ENCODE results near the gene MTG1.
"Not testable (repeated sequence)": the region's sequence is repeated elsewhere in the genome, so short reads cannot be mapped to it uniquely, and the experiment has no call there.

The MTG1 gene

GRCh38 chr10:133365461-133366129 is 28.4 kb upstream of the MTG1 start:
- DNase-seq (ENCODE audit: low spot score), result no peak
- no peak overlapping the region for H3K27ac ChIP-seq
- no peak overlapping the region for H3K4me3 ChIP-seq
- TF ChIP-seq, protein P1, sequence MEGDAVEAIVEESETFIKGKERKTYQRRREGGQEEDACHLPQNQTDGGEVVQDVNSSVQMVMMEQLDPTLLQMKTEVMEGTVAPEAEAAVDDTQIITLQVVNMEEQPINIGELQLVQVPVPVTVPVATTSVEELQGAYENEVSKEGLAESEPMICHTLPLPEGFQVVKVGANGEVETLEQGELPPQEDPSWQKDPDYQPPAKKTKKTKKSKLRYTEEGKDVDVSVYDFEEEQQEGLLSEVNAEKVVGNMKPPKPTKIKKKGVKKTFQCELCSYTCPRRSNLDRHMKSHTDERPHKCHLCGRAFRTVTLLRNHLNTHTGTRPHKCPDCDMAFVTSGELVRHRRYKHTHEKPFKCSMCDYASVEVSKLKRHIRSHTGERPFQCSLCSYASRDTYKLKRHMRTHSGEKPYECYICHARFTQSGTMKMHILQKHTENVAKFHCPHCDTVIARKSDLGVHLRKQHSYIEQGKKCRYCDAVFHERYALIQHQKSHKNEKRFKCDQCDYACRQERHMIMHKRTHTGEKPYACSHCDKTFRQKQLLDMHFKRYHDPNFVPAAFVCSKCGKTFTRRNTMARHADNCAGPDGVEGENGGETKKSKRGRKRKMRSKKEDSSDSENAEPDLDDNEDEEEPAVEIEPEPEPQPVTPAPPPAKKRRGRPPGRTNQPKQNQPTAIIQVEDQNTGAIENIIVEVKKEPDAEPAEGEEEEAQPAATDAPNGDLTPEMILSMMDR (IDR thresholded peaks at IDR 0.05), result no peak

- no peak overlapping the region for H3K4me3 ChIP-seq
- no peak overlapping the region for H3K27ac ChIP-seq
- DNase-seq (ENCODE audit: low spot score), result no peak
- TF ChIP-seq, protein P1 (IDR thresholded peaks at IDR 0.05), result no peak
Measured at GRCh38 chr10:133366130-133366478, 27.9 kb upstream of the MTG1 start.

DNA sequence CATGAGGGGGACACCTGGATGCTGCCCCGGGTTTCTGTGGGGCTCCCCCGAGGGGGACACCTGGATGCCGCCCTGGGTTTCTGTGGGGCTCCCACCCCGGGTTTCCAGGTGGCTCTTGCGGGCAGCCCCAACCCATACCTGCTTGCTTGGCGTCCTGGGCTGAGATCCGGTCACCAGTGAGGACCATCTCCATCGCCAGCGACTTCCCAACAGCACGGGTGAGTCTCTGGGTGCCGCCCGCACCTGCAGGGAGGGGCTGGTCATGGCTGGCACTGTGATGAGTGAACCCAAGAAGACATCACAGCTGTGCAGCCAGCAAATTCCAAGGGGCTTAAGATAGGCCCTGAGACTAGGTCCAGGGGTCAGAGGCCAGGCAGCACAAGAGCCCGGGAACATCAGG is 27.2 kb upstream of the MTG1 start:
- Histone ChIP-seq H3K27ac (no peak overlapping the region), H3K4me3 (no peak overlapping the region)
- TF ChIP-seq, protein P1 (IDR thresholded peaks at IDR 0.05), result no peak

DNA sequence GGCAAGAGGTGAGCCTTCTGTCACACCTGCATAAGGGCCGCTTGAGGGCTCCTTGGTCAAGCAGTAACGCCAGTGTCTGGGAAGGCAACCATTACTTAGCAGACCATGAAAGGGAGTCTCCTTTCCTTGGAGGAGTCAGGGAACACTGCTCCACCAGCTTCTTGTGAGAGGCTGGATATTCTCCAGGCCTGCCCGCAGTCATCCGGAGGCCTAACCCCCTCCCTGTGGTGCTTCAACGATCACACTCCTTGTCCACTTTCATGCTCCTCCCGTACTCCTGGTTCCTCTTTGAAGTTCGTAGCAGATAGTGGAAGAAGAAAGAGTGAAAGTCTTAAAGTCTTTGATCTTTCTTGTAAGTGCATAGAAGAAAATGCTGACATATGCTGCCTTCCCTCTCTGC is 26.5 kb upstream of the MTG1 start:
- H3K4me3 ChIP-seq; H3K27ac ChIP-seq; DNase-seq (ENCODE audit: low spot score): not testable (repeated sequence)

More for the DNA sequence above, 27.2 kb upstream of the MTG1 start:
- DNase-seq (ENCODE audit: low spot score), result no peak

- no peak for DNase-seq (ENCODE audit: low spot score)
- TF ChIP-seq, protein P1 (IDR thresholded peaks at IDR 0.05), result no peak
- Histone ChIP-seq H3K4me3 (no peak overlapping the region), H3K27ac (no peak overlapping the region)
Measured at GRCh38 chr10:133368153-133368552, 25.8 kb upstream of the MTG1 start.

DNA sequence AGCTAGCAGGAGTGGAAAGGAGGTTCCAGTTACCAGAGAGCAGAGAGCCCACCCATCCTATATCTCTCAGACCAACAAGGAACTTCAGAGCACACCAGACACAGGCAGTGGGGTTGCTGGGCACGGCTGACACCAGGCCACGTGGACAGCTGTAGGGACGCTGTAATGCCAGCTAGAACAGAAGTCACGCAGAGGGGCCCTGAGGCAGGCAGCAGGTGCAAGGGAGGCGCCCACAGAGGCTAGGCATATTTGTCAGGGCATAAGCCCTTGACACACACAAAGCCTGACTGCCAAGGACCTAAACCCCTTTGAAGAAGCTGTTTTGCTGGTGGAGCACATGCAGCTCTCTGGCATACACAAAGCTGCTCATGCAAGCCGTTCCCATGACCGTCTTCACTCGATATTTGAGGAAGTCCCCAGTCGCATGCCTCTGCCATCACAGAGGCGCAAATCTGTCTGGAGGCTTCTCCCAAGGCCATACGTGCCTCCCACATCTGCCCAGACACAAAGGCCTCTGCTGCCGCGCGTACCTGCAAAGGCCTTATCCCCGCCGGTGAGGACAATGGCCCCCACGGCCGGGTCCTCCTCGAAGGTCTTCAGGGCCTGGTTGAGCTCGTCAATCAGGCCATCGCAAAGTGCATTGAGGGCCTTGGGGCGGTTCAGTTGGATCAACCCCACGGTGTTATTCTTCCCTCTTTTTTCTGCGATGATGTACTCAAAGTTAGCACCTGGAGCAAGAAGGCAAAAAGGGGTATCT is 23.7 kb upstream of the MTG1 start:
- Histone ChIP-seq H3K27ac (no peak overlapping the region), H3K4me3 (no peak overlapping the region)
- DNase-seq (ENCODE audit: low spot score), result no peak
- TF ChIP-seq, protein P1 (IDR thresholded peaks at IDR 0.05), result no peak

- DNase-seq (ENCODE audit: low spot score), result no peak
- H3K4me3 ChIP-seq, result peak overlapping the region; percentile 98
- H3K27ac ChIP-seq, result peak overlapping the region in 1 of 2 donors; percentile 96
- TF ChIP-seq, protein P1 (IDR thresholded peaks at IDR 0.05), result no peak
Measured at GRCh38 chr10:133372507-133372906, 21.4 kb upstream of the MTG1 start.
